HCT116 (cell line): Measurements from ENCODE around the gene FBN1.

Experiments
- SIN3A ChIP-seq: IDR thresholded peaks from 2 replicates; pipeline ENCODE4 v1.6.1; 2012; ENCODE audit warnings: low read depth
- YY1 ChIP-seq: IDR thresholded peaks from 2 replicates; pipeline ENCODE4 v1.6.1; 2011; ENCODE audit warnings: low read length, low read depth, moderate library complexity, mild to moderate bottlenecking; ENCODE audit not compliant: insufficient replicate concordance; ENCODE audit errors: extremely low read depth

DNA sequence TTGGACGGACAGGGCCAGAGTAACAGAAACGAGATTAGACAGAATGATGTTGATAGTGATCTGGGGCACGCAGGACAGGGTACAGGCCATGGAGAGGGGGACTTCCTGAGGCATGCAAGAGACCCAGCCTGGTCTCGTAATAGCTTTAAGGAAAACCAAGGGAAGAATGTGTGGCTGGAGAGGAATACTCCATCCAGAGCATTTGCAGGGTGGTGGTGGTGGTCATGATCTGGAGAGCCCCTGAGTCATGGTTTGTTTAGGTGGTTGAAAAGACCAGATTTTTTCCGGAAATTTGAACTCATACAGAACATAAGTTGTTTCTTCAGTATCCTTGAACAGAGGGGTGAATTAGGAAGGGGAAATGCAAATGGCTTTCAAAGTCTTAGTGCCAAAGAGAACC, 175.8 kb downstream of the FBN1 start:
- TF ChIP-seq YY1 (no peak), SIN3A (no peak)
